Measurements from ENCODE around the gene TMC1. TPM values are rescaled to one million over a fixed set of nuclear protein-coding genes. Genes with fewer than 3 reads are reported as not detected.

Gene TMC1
- total RNA-seq, 1 donor from 2014 or later: 0.20 TPM

- no peak for DNase-seq (ENCODE audit: low read depth in 2 of 2)
These were observed 79.3 kb downstream of the TMC1 start for GRCh38 chr9:72600671-72601070.

GRCh38 chr9:72601615-72602014, 80.2 kb downstream of the TMC1 start:
- DNase-seq (ENCODE audit: low read depth in 2 of 2): no peak

- no peak for DNase-seq (ENCODE audit: low read depth in 2 of 2)
These were observed 91.0 kb downstream of the TMC1 start for GRCh38 chr9:72612449-72612848.

GRCh38 chr9:72614067-72614466, 92.7 kb downstream of the TMC1 start:
- DNase-seq (ENCODE audit: low read depth in 2 of 2): peak in 1 of 2 donors; percentile 6

- DNase-seq (ENCODE audit: low read depth in 2 of 2): no peak
These were observed 94.5 kb downstream of the TMC1 start for GRCh38 chr9:72615931-72616330.

GRCh38 chr9:72618811-72619210, 97.4 kb downstream of the TMC1 start:
- DNase-seq (ENCODE audit: low read depth in 2 of 2): no peak

GRCh38 chr9:72622186-72622585, 100.8 kb downstream of the TMC1 start:
- DNase-seq (ENCODE audit: low read depth in 2 of 2): peak in 1 of 2 donors; percentile 22

GRCh38 chr9:72623156-72623555, 101.7 kb downstream of the TMC1 start:
- no peak for DNase-seq (ENCODE audit: low read depth in 2 of 2)

- no peak for DNase-seq (ENCODE audit: low read depth in 2 of 2)
These were observed 105.7 kb downstream of the TMC1 start for GRCh38 chr9:72627147-72627546.

- no peak for DNase-seq (ENCODE audit: low read depth in 2 of 2)
These were observed 106.6 kb downstream of the TMC1 start for GRCh38 chr9:72627956-72628540.

GRCh38 chr9:72633966-72634365, 112.6 kb downstream of the TMC1 start:
- DNase-seq (ENCODE audit: low read depth in 2 of 2): no peak

GRCh38 chr9:72635197-72635596, 113.8 kb downstream of the TMC1 start:
- no peak for DNase-seq (ENCODE audit: low read depth in 2 of 2)

GRCh38 chr9:72636621-72637020, 115.2 kb downstream of the TMC1 start:
- no peak for DNase-seq (ENCODE audit: low read depth in 2 of 2)

- DNase-seq (ENCODE audit: low read depth in 2 of 2): no peak
These were observed 122.2 kb downstream of the TMC1 start for GRCh38 chr9:72643651-72644050.

- no peak for DNase-seq (ENCODE audit: low read depth in 2 of 2)
These were observed 124.7 kb downstream of the TMC1 start for GRCh38 chr9:72646061-72646460.

- no peak for DNase-seq (ENCODE audit: low read depth in 2 of 2)
These were observed 127.1 kb downstream of the TMC1 start for GRCh38 chr9:72648324-72649126.

GRCh38 chr9:72649127-72649442, 127.7 kb downstream of the TMC1 start:
- no peak for DNase-seq (ENCODE audit: low read depth in 2 of 2)

GRCh38 chr9:72650206-72650605, 128.8 kb downstream of the TMC1 start:
- no peak for DNase-seq (ENCODE audit: low read depth in 2 of 2)

GRCh38 chr9:72656021-72656420, 134.6 kb downstream of the TMC1 start:
- DNase-seq (ENCODE audit: low read depth in 2 of 2): no peak

GRCh38 chr9:72657023-72657422, 135.6 kb downstream of the TMC1 start:
- no peak for DNase-seq (ENCODE audit: low read depth in 2 of 2)

GRCh38 chr9:72658703-72659102, 137.3 kb downstream of the TMC1 start:
- no peak for DNase-seq (ENCODE audit: low read depth in 2 of 2)

GRCh38 chr9:72661401-72662135, 140.2 kb downstream of the TMC1 start:
- DNase-seq (ENCODE audit: low read depth in 2 of 2): no peak

- DNase-seq (ENCODE audit: low read depth in 2 of 2): no peak
These were observed 144.0 kb downstream of the TMC1 start for GRCh38 chr9:72665421-72665820.
